ENCODE results near the gene CACNA1H. TPM values are rescaled to one million over a fixed set of nuclear protein-coding genes. Genes with fewer than 3 reads are reported as not detected.

CACNA1H gene
- total RNA-seq (100 to 1,000 TPM in 2 of 4 donors, 10 to 100 TPM in 2; 37.0 to 181 (median 127) TPM), polyA plus RNA-seq (10 to 100 TPM in 1 of 3 donors, 1 to 10 TPM in 1, under 1 TPM in 1; 0.46 to 10.1 (median 1.8) TPM)

DNA sequence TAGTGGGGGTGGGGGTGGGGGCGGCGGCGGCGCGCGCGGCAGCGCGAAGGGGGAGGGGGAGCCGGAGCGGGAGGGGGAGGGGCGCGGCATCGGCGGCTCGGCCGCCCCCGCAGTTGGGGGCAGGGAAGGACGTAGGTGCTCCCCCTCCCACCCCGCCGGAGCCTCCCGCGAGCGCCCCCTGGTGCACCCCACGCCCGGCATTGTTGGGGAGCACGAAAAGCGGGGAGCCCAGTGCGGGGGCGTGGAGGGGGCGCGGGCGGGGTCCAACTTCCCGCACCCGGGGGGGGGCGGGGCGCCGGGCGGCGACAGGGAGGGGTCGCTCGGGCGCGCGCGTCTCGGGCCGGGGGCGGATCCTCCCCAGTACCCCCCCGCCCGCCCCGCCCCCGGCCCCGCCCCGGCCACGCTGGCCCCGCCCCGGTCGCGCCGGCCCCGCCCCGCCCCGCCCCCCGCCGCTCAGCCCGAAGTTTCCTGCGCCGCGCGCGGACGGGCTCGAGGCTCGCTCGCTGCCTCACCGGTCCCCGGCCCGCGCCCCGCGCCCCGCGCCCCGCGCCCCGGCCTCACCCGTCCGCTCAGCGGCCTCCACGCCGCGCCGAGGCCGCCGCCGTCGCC is at the start of gene CACNA1H:
Gene CACNA1H (plus strand): TSS at position 456 of the 609 bp plus-strand sequence. CDS start 632 bp downstream, outside the sequence.
- intact Hi-C loops (cut with DNase I): loop anchor here (1.0 kb wide), 1 partner anchor 30 kb away; no protein-coding TSS in a partner anchor
- Histone ChIP-seq H3K4me3 (peak within 1 kb of the TSS; percentile 51 to 87 (median 71)), H3K4me1 (peaks cover 0 to 73% (median 65%) of the 10 kb centered on the region in 4 donors), H3K27ac (peak within 1 kb of the TSS; percentile 90 to 98 (median 96)), H3K9me3 (no peaks in the 10 kb centered on the region), H3K27me3 (peaks cover 8 to 21% (median 10%) of the 10 kb centered on the region in 3 donors), H3K36me3 (no peaks in the 10 kb centered on the region)
- DNase-seq: no peak
- WGBS, 2 donors: 1 to 4% methylated on average over 95 to 97 of the region's 98 CpGs
- TF ChIP-seq POLR2AphosphoS5 (IDR thresholded peaks at IDR 0.05): peak; percentile 27 to 69 (median 39)
- TF ChIP-seq, protein P1, sequence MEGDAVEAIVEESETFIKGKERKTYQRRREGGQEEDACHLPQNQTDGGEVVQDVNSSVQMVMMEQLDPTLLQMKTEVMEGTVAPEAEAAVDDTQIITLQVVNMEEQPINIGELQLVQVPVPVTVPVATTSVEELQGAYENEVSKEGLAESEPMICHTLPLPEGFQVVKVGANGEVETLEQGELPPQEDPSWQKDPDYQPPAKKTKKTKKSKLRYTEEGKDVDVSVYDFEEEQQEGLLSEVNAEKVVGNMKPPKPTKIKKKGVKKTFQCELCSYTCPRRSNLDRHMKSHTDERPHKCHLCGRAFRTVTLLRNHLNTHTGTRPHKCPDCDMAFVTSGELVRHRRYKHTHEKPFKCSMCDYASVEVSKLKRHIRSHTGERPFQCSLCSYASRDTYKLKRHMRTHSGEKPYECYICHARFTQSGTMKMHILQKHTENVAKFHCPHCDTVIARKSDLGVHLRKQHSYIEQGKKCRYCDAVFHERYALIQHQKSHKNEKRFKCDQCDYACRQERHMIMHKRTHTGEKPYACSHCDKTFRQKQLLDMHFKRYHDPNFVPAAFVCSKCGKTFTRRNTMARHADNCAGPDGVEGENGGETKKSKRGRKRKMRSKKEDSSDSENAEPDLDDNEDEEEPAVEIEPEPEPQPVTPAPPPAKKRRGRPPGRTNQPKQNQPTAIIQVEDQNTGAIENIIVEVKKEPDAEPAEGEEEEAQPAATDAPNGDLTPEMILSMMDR (IDR thresholded peaks at IDR 0.05): peak in 1 of 4 experiments; percentile 60
- TF ChIP-seq EP300 (IDR thresholded peaks at IDR 0.05): no peak
- no peak for TF ChIP-seq POLR2A (IDR thresholded peaks at IDR 0.05)

DNA sequence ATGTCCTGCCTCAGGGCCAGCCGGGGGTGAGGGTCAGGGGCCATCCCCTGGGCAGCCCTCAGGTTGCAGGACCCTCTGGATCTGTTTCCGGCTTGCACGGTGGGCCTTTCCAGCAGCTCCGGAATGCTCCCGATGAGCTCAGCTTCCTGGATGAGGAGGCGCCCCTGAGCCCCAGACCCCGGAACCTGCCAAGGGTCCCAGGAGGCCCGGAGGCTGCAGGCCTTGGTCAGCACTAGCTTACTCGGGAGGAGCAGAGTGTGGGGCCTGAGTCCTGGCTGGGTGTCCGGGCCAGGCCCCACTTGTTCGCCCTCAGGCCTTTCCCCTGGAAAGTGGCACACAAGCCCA is 49.3 kb upstream of the CACNA1H start:
- peaks cover 0 to 13% (median 9%) of the 10 kb centered on the region in 4 donors for H3K4me1 ChIP-seq
- no peak overlapping the region for H3K27ac ChIP-seq
- no peaks in the 10 kb centered on the region for H3K36me3 ChIP-seq
- intact Hi-C loops (cut with DNase I): loop anchor here (2.0 kb wide), 2 partner anchors 291 to 393 kb away; no protein-coding TSS in a partner anchor
- peaks cover 17 to 74% (median 46%) of the 10 kb centered on the region in 3 donors for H3K27me3 ChIP-seq
- DNase-seq: no peak
- TF ChIP-seq, protein P1 (IDR thresholded peaks at IDR 0.05): no peak
- TF ChIP-seq POLR2A (IDR thresholded peaks at IDR 0.05): no peak
- no peak overlapping the region for H3K4me3 ChIP-seq
- H3K9me3 ChIP-seq: no peaks in the 10 kb centered on the region
- 31 to 38% methylated on average over 11 of the region's 11 CpGs for WGBS, 2 donors

DNA sequence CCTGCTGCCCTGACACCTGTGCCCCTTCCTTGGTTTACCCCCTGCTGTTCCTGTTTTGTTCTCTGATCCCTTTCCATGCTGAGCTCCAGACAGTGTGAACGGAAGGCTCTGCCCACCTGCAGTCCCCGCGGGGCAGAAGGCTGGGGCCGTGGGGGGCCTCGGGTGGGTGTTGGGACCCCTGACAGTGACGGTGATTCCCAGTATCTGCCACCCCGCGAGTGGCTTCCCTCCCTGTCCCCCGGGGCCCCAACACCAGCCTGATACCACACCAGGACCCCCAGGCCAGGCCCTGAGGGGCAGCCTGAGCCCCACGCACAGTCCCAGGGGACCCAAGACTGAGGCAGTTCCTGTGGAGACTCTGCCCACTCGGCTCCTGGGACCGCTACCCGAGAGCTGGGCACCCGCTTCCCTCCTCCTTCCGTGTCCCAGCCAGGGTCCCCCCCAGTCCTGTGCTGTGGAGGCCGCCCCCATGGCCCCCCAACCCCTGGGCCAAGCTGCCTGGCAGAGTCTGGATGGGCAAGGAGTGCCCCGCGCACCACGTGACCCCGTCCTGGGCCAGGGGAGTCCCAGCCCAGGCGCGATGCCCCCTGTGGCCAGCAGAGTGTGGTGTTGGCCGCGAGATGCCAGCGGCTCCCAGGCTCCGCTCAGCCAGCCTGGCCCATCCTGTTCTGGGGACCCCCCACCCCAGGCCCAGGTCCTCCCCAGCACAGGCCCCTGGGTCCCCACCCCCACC is 46.9 kb upstream of the CACNA1H start:
- Histone ChIP-seq H3K27ac (no peak overlapping the region), H3K9me3 (no peaks in the 10 kb centered on the region), H3K4me3 (no peak overlapping the region), H3K36me3 (no peaks in the 10 kb centered on the region), H3K27me3 (peaks cover 13 to 51% (median 26%) of the 10 kb centered on the region in 3 donors), H3K4me1 (peaks cover 0 to 23% (median 19%) of the 10 kb centered on the region in 4 donors)
- 29 to 31% methylated on average over 26 of the region's 26 CpGs for WGBS, 2 donors
- DNase-seq: peak; percentile 86
- intact Hi-C loops (cut with DNase I): loop anchor here (1.0 kb wide), 1 partner anchor 88 kb away; no protein-coding TSS in a partner anchor
- TF ChIP-seq POLR2AphosphoS5 (IDR thresholded peaks at IDR 0.05) (peak in 1 of 4 donors; percentile 9), EP300 (IDR thresholded peaks at IDR 0.05) (no peak), POLR2A (IDR thresholded peaks at IDR 0.05) (no peak)
- TF ChIP-seq, protein P1 (IDR thresholded peaks at IDR 0.05): peak; percentile 58 to 92 (median 76)

DNA sequence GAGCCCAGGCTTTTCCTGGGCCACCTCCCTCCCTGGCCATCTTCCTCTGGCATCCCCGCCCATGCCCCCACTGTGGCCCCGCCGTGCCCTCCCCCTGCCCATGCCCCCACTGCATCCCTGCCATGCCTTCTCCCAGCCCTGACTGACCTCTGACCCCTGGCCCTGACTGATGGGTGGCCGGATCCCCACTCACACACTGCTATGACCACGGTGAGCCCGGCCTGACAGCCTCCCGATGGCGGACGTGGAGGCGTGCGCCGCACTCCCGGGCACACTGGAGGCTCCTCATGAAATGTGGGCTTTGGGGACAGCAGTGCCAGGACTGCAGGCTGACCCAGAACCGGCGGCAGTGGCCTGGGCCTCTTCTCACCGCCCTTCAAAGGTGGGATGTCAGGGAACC is 46.2 kb upstream of the CACNA1H start:
- DNase-seq: no peak
- Histone ChIP-seq H3K4me1 (peaks cover 0 to 23% (median 19%) of the 10 kb centered on the region in 4 donors), H3K4me3 (no peak overlapping the region), H3K27ac (no peak overlapping the region), H3K27me3 (peaks cover 13 to 45% (median 20%) of the 10 kb centered on the region in 3 donors), H3K36me3 (no peaks in the 10 kb centered on the region), H3K9me3 (no peaks in the 10 kb centered on the region)
- intact Hi-C loops (cut with DNase I): loop anchor here (1.0 kb wide), 1 partner anchor 88 kb away; no protein-coding TSS in a partner anchor
- no peak for TF ChIP-seq EP300 (IDR thresholded peaks at IDR 0.05)
- TF ChIP-seq, protein P1 (IDR thresholded peaks at IDR 0.05): peak in 1 of 4 experiments; percentile 41
- TF ChIP-seq POLR2A (IDR thresholded peaks at IDR 0.05): no peak
- no peak for TF ChIP-seq POLR2AphosphoS5 (IDR thresholded peaks at IDR 0.05)
- 69 to 82% methylated on average over 16 of the region's 16 CpGs for WGBS, 2 donors
